ENCODE results near the gene CDA. TPM values are rescaled to one million over a fixed set of nuclear protein-coding genes. Genes with fewer than 3 reads are reported as not detected.
"Not testable (repeated sequence)": the region's sequence is repeated elsewhere in the genome, so short reads cannot be mapped to it uniquely, and the experiment has no call there.

CDA gene
- total RNA-seq, 1 donor from 2014 or later, result not detected

- FAIRE-seq (no peak), DNase-seq (ENCODE audit: low spot score in 2 of 2) (no peak)
These were observed 4.0 kb upstream of the CDA start for GRCh38 chr1:20584890-20585289.

- FAIRE-seq (no peak), DNase-seq (ENCODE audit: low spot score in 2 of 2) (no peak)
These were observed 1.8 kb upstream of the CDA start for GRCh38 chr1:20586953-20587660.

- DNase-seq (ENCODE audit: low spot score in 2 of 2) (no peak), FAIRE-seq (no peak)
These were observed 1.2 kb upstream of the CDA start for GRCh38 chr1:20587661-20588053.

- DNase-seq (ENCODE audit: low spot score in 2 of 2) (peak in 1 of 2 donors; percentile 42), FAIRE-seq (no peak)
These were observed 708 bp downstream of the CDA start for GRCh38 chr1:20589331-20590278.

- FAIRE-seq (no peak), DNase-seq (ENCODE audit: low spot score in 2 of 2) (no peak)
These were observed 1.4 kb downstream of the CDA start for GRCh38 chr1:20590306-20590777.

GRCh38 chr1:20593756-20594155 is 4.9 kb downstream of the CDA start:
- DNase-seq (ENCODE audit: low spot score in 2 of 2) (no peak), FAIRE-seq (no peak)

GRCh38 chr1:20594746-20595145 is 5.8 kb downstream of the CDA start:
- no peak for DNase-seq (ENCODE audit: low spot score in 2 of 2)
- FAIRE-seq, result no peak

GRCh38 chr1:20596106-20596505 is 7.2 kb downstream of the CDA start:
- FAIRE-seq (no peak), DNase-seq (ENCODE audit: low spot score in 2 of 2) (no peak)

- DNase-seq (ENCODE audit: low spot score in 2 of 2) (no peak), FAIRE-seq (no peak)
These were observed 8.8 kb downstream of the CDA start for GRCh38 chr1:20597650-20598049.

- DNase-seq (ENCODE audit: low spot score in 2 of 2) (no peak), FAIRE-seq (no peak)
These were observed 11.3 kb downstream of the CDA start for GRCh38 chr1:20600156-20600555.

GRCh38 chr1:20601129-20601825 is 12.4 kb downstream of the CDA start:
- DNase-seq (ENCODE audit: low spot score in 2 of 2) (no peak), FAIRE-seq (no peak)

GRCh38 chr1:20602851-20603450 is 14.1 kb downstream of the CDA start:
- no peak for DNase-seq (ENCODE audit: low spot score in 2 of 2)
- no peak for FAIRE-seq

GRCh38 chr1:20603504-20604464 is 14.9 kb downstream of the CDA start:
- no peak for FAIRE-seq
- no peak for DNase-seq (ENCODE audit: low spot score in 2 of 2)

GRCh38 chr1:20604678-20605077 is 15.8 kb downstream of the CDA start:
- DNase-seq (ENCODE audit: low spot score in 2 of 2), result no peak
- no peak for FAIRE-seq

- not testable (repeated sequence) for FAIRE-seq; DNase-seq (ENCODE audit: low spot score in 2 of 2)
These were observed 18.1 kb downstream of the CDA start for GRCh38 chr1:20606801-20607570.

- no peak for FAIRE-seq
- DNase-seq (ENCODE audit: low spot score in 2 of 2), result no peak
These were observed 20.6 kb downstream of the CDA start for GRCh38 chr1:20609541-20609940.

- no peak for FAIRE-seq
- no peak for DNase-seq (ENCODE audit: low spot score in 2 of 2)
These were observed 22.1 kb downstream of the CDA start for GRCh38 chr1:20610970-20611369.

- DNase-seq (ENCODE audit: low spot score in 2 of 2), result no peak
- no peak for FAIRE-seq
These were observed 22.8 kb downstream of the CDA start for GRCh38 chr1:20611652-20612051.
